HK-2 (cell line): ENCODE measurements around the gene EFNA5.
A peak's percentile ranks its signal among the peaks of the same experiment; 100 is the strongest.
"Not testable (repeated sequence)": the region's sequence is repeated elsewhere in the genome, so short reads cannot be mapped to it uniquely, and the experiment has no call there.

Experiments used
- DNase-seq: peaks from one replicate; pipeline ENCODE4 v3.0.0-alpha.2; 2018; ENCODE audit not compliant: unreplicated experiment

EFNA5 gene

DNA sequence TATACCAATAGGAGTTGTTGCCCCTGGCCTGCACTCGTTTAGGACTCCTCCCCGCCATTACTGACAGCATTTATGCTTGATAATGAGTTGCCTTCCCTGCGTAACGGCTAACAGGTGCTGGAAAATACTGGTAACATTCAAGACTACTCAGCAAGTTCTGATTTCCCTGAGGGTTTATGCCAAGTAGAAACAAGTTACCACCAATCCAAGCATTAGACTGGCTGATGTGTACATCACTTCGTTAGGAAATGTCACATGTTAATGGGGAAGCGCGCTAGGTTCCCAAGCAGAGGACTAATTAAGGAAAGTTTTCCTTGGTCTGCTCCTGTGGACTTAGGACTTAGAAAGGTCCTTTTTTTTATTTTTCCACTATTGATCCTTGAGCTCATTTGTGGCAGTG lies 302.1 kb downstream of the EFNA5 start:
- DNase-seq, result no peak

DNA sequence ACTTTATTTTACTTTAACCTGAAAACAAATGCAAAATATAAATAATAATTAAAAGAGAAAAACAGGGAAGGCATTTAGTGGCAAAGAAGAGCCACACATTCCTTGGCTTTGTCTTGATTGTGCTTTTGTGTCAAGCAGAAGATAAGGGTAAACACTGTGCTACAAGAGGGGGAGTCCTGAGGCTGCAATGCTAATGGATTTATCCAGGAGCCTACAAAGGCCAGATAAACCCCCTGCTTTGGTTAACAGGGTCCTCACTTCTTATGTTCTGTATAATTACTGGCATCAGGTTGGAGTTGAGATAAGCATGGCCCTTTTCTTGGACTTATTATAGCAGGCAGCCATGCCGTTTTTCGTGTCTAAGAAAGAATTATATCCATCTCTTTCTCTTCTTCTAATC lies 302.8 kb downstream of the EFNA5 start:
- DNase-seq, result no peak

DNA sequence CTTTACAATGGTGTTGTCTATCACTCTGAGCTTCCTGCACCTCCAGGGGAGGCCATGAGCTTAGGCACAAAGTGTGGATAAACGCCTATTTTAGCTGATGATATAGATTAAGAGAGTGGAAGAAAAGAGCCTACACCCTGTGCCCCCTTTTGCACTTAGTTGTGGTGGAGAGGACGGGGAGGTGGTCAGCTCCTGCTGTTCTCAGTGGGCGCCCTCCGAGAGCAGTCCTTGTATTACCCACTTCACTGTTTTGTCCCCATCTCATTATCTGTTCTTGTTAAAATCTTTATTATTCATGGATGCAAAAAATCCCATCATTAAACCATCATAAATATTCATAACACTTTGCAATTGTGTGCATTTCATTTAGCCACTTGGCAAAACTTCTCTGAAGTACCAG lies 303.3 kb downstream of the EFNA5 start:
- no peak for DNase-seq

DNA sequence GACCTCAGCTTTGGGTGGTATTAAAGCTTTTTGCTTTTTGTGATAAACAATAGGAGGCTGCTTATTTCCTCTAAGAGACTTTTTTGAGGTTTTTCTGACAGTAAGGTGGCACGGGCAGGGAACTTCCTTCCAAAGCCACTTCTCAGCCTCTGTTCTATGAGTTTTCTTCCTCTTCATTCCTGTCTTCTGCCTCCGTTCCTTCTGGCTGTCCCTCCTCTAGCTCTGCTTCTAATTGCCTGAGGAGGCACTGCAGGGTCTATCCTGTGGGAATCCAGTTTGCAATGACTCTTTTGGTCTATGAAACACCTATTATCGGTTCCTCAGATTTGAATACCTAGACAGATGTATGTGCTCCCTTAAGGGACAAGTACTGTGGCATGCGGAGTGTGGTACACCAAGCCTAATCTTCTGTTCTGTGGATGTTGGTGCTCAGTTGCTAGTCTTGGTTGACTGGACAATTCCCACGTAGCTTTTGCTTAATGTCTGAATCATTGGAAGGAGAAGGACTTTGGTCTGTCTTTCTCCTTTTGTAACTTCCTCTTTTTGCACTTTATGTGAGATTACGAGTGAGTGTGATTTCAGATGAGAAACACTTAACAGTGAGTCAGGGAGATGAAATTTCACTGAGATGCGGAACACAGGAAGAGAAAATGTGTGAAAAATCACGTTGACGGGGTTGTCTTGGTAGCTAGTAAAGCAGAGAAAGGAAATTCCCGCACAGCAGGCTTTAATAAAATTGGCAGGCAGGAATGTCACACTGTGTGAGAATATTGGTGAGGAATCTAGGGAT lies 305.2 kb downstream of the EFNA5 start:
- DNase-seq, result peak; percentile 25

DNA sequence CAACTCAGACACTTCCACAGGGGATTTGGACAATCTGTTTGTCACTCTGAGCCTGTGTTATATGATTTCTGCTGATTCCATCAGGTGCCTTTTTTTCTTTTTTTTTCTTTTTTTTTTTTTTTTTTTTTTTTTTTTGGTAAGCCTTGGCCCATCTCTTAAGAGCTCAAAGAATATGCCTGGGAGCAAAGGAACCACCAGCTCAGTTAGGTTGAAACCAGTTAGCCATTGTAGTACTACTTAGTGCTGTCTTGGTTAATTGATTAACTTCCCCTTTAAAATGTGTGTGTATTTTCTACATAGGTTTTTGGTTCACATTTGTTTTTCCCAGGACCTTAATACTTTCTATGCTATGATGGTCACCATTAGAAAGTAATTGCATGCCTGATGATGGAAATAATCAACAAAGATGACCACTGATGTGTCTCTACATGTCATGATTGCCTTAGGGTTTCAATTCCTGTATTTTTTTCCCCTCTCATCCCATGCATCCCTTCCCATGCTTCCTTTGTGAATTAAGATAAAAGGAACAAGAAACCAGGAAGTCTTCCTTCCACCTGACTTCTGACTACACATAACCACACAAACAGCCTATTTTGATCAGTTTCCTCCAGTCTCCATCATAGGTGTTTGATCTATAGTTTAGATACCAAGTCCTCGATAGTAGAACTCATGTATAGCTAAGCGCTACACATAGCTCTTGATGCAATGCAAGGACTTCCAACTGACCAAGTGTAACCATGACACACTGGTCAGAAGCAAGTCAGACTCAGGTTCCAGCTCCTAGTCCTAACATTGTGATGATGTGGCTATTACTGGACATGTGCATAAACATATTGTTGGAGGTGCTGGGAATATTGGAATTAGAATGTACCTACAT lies 306.1 kb downstream of the EFNA5 start:
- no peak for DNase-seq

DNA sequence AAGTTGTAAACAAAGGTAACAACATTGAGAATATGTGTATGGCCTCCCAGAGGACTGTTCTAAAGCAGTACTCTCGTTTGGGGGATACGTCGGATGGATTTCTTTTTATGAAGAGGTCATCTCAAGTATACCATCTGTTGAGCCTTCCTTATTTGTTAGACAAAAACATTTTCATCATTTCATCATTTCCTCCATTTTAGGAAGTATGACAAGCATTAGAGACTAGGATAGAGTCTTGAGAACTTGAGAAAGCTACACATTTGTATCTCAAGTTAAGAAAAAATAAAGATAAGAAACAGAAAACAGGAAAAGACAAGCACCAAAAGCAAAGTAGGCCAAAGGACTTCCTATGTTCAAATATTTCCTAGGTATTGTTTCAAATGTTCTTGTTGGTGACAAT lies 307.0 kb downstream of the EFNA5 start:
- no peak for DNase-seq

DNA sequence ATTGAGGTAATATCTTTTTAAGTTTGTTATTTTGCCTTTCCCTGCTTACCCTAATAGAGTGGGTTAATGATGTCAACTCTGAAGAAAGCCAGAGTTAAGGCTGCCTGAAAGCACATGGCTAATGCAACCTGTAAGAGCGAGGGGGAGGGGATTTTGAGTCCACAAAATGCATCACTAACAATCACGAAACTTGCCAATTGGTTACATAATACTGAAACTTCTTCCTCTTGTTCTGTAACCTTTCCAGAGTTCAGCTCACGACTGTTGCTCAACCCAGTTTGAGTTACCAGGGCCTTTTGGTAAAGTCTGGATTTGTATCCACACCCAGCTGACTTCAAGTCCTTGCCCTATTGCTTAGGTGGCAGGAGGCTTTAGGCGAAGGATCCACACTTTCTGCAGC lies 308.8 kb downstream of the EFNA5 start:
- no peak for DNase-seq

DNA sequence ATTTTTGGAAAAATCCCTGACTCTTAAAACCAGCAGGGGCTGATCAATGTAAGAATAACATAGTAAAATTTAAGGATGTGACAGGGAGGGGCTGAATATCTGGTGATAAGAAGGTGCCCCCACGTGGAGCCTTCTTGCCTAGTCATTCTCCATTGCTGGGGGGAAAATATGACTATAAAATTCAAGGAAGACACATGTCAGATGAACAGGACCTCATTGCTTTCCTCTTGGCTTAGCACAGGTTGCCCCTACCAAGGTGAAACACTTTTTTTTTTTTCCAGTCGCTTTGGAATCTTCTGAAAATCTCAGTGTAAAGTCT lies 310.9 kb downstream of the EFNA5 start:
- DNase-seq, result no peak

DNA sequence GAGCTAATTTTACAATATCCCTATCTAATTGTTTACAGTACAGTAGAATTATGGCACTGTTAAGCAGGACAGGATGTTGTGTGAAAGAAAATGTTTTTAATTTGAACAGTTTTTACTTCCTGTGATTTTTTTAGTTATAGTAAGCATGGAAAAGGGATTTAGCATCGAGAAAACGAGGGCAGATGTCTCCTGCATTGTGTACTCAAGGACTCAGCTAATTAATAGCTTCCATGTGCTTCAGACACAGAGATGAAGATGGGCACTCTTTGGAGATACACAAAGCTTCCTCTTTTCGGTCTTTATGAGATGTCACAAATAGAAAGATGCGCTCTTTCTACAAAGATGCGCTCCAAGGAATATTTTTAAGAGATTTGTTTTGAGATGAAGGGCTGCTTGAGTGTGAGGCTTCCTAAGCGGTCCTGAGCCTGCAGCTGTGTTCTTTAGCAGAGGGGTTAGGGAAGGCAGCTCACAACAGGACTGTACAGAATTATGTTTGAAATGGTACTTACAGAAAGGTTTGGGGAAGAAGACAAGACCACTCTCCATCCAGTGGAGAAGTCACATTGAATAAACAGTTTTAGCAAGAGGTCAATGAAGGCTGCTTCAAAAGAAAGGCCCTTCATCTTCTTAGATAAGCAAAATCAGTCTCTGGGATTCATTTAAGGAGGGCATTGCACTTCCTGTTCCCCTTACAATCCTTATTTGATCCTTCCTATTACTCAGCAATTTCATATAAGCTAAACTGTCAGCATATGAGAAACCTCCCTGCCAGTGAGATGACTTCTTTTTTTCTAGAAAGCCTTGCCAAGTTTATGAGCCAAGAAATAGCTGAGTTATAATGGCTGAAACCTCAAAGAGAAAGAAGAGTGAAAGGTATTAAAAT lies 311.5 kb downstream of the EFNA5 start:
- no peak for DNase-seq

DNA sequence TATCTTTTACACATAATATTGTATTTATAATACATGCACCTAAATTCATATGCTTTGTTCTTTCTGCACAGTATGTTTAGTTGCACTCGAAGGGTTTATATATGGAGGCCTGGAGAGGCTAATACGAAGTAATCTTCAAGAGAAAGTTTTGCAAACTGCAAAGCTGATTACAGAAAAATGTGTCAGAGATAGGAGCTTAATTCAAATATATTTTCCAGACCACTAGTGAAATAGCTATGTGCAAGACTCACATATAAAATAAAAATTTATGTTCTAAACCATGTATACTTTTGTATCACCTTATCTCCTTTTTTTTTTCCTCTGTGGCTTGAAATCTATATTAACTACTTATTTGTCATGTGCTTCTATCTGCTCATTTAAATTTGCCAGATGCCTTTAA lies 313.8 kb downstream of the EFNA5 start:
- no peak for DNase-seq

DNA sequence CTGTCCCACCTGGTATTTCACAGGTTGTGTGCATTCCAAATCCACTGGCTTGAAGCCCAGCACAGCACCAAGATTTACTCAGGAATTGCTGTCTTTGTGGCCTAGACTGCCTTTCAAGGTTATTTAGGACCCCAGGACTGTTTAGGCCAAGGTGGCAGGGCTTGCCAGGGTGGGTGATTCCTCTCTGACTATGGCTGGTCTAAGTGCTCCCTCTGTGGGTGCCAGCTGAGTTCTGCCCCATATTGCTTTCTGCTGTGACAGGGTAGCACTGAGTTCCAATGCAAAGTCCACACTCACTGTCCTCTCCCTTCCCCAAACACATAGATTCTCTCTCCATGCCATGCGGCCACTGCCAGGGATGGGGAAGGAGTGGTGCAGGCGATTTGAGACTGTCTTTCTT lies 318.2 kb downstream of the EFNA5 start:
- DNase-seq, result no peak

DNA sequence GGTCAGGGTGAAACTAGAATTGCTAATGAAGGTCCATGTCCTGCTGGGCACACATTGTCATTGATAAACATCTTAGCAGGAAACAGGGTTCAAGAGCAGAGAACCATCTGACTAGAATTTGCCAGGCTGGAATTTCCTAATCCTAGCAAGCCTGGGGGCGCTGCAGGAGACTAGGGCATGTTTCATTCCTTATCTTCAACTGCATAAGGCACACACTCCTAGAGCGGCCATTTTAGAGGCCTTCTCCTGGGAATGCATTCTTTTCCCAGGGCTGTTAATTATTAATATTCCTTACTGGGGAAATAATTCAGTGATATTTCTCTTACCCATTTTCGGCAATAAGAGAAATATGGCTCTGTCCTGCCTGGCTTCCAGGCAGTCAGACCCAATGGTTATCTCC lies 324.2 kb downstream of the EFNA5 start:
- DNase-seq, result not testable (repeated sequence)

DNA sequence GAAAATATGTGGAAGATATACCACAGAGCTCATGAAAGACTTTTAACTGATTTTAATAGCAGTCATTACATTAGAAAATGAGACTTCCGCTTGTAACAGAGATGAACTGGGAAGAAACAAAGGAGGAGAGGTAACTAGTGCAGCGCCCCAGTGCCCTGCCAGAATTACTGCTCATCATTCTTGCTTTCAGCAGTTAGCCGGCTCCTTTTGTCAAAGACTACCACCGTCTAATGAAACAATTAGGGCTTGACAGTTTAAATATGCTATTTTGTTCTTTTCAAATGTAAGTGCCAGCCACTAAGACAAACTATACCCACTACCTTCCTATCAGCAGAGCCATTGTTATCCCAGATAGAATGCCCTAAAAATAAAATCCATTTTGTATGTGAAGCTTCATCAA lies 328.4 kb downstream of the EFNA5 start:
- DNase-seq, result no peak

DNA sequence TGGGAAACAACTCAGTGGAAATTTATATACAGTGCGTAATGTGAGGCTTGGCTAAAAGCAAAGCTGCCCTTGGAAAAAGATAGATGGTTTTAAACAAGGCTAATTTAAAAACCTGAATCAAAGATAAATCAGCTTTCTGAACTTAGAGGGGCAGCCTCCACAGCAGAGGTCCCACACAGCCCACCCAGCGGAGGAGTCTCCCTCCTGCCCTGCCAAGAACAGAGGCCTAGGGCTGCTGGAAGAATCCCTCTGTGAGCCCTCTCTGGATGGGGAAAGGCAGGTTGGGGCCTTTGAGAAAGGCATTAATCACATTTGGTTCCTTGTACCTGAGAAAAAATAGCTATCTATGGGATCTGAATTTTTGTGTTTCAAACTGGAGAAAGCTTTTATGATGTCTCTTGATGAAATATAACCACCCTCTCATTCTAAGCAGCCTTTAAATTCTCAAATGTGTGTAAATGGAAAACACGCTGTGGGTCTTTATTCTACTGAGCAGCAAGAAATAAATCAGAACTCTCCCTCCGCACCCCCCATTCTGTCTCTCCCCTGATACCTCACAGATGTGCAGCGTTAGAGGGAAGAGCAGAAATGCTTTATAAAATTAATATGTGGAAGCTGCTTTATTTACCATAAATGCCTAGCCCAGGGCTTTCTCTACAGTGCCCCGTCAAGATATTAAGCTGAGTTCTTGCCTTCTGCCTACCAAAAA lies 329.2 kb downstream of the EFNA5 start:
- DNase-seq, result no peak

DNA sequence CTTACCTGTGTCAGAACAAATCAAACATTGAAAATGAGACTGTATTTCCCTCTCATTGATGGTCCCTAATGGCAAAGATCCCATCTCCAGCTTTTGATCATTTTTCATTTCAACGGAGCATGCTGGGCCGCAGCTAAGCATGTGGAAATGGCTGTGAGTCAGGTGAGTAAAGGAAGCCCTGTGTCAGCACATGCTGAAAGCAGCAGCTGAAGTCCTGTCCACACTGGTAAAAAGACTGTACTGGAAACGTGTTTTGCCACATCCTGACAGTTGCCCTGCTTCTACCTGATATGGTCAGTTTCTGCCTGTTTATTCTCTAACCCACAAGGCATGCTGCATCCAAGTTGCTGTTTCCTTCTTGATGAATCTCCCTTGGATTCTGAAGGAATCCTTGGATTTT lies 330.1 kb downstream of the EFNA5 start:
- DNase-seq, result no peak

DNA sequence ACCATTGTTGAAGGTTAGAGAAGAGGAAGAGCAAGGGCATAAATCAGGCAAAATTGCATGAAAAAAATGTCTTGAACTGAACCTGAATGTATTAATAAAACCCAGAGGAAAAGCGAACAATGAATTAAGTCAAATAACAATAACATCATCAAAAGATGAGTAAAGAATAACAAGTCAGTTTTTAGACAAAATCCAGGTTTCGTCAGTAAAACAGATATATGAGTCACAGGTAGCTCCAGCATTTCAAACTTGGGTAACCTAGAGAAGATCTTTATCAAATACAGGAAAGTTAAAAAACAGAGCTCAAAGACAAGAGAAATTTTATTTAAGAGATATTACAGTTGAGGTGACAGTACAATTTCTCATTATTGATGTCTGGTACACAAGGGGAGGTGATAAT lies 332.4 kb downstream of the EFNA5 start:
- DNase-seq, result no peak

DNA sequence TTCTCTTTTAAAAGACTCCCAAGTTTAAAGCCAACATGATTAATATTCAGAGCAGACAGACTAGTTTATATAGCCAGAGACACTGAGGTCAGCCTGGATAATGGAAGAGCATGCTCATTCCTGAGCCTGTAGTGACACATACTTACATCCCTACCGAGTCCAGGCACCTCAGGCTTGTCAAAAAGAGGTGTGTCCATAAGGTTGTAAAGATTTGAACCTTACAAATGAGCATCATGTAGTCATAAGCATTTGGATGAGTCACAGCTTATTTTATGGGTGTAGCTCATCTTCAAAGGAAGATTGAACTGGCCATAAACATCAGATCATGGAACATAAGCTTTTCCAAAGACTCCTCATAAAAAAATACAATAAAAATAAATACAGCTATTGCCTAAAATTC lies 333.5 kb downstream of the EFNA5 start:
- DNase-seq, result no peak

DNA sequence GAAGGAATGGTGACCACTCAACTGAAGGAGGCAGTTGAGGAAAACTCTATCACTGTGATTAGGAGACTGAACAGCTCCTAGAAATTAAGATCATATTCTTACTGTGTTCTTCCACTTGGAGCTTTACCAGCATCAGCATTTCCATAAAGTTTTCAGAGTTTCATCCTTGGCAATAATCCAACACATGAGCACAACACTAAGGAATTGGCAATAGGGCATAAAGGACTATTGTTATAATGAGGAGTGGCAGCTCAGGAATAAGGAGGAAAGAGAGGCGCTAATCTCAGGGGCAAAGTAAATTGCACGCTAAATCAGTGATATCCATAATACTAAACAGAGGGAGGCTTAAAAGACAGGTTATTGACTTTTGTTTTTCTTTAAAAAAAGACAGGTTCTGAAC lies 338.9 kb downstream of the EFNA5 start:
- no peak for DNase-seq

DNA sequence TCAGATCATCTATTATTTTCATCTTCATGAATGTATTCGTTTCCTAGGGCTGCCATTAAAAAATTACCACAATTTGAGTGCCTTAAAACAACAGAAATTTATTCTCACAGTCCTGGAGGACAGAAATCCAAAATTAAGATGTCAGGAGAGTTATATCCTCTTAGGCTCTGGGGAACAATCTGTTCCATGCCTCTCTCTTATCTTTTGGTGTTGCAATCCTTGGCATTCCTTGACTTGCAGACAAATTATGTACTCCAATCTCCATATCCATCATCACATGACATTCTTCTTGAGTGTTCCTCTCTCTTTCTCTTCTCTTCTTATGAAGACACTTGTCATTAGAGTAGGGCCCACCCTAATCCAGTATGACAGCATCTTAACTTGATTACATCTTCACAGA lies 339.4 kb downstream of the EFNA5 start:
- no peak for DNase-seq

DNA sequence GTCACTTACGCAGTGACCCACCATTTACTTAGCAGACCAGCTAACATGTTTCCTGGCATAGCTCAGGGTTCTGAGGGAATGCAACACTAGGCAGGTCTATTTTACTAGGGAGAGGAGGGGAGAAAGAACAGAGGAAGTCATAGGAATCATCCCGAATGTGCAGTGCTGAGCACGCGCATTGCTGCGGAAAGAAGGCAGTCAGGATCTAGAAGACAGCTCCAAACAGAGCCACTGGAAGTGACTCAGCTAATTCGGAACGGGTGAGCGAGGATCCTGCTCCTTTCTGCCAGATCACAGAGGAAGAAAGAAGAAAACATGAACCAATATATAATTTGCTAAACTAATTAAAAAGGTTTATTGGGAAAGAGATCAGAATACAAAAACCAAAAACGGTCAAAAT lies 339.8 kb downstream of the EFNA5 start:
- DNase-seq, result no peak

DNA sequence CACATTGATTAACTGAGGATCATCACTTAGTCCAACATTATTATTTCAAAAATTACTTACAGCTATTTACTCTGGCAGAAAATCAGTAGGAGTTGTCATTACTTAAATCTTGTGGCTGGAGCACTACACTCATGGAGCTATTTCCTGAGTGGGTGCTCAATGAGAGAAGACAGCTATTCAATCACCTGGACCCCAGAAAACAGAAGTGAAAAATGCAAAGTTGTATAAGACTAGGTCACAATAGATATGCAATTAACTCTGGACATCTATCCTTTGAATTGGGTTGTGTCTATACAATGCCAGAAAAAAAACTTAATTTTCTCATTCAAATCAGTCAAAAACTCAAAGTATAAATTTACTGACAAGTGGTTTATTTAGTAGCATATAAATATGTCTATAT lies 340.9 kb downstream of the EFNA5 start:
- no peak for DNase-seq
